Activated CD4-positive, alpha-beta T cell treated with anti-CD3 and anti-CD28 coated beads, Interleukin-2, amount 10 ng/mL, durations not matched to agents 7 days and 5 days (primary cell): ENCODE results near the gene CEACAM16. TPM values are rescaled to one million over a fixed set of nuclear protein-coding genes. Genes with fewer than 3 reads are reported as not detected.
"Not testable (repeated sequence)": the region's sequence is repeated elsewhere in the genome, so short reads cannot be mapped to it uniquely, and the experiment has no call there.

ENCODE experiments used
- CTCF ChIA-PET: fragments of 350-600 bp; sonication (Branson Sonifier 250); formaldehyde crosslinking; loops from one replicate; lab custom pipeline; 2021; ENCODE audit warnings: antibody characterized with exemption; lab: Charles Lee
- POLR2A ChIA-PET: fragments of 350-600 bp; sonication (Branson Sonifier 250); formaldehyde crosslinking; loops from one replicate; lab custom pipeline; 2021; ENCODE audit warnings: antibody characterized with exemption; lab: Charles Lee
- DNase-seq: peaks from one replicate; pipeline ENCODE4 v3.0.0-alpha.2; 2020
- H3K27ac Mint-ChIP-seq: one replicate; pipeline ENCODE4 v1.8.0; 2021; ENCODE audit warnings: mild to moderate bottlenecking, moderate library complexity, mixed read lengths
- H3K27me3 Mint-ChIP-seq: one replicate; pipeline ENCODE4 v1.8.0; 2021; ENCODE audit warnings: mixed read lengths
- H3K36me3 Mint-ChIP-seq: one replicate; pipeline ENCODE4 v1.8.0; 2021; ENCODE audit warnings: low read depth, mixed read lengths
- H3K4me1 Mint-ChIP-seq: one replicate; pipeline ENCODE4 v1.8.0; 2021; ENCODE audit warnings: mixed read lengths
- H3K4me3 Mint-ChIP-seq: one replicate; pipeline ENCODE4 v1.8.0; 2021; ENCODE audit warnings: mild to moderate bottlenecking, moderate library complexity, mixed read lengths
- H3K9me3 Mint-ChIP-seq: one replicate; pipeline ENCODE4 v1.8.0; 2021; ENCODE audit warnings: mixed read lengths
- total RNA-seq, 2 experiments: library from RNA; stranded (reverse); gene quantifications; one replicate each; pipeline ENCODE4 v1.2.3, GENCODE V29; 2021

CEACAM16 gene
- total RNA-seq, 2 experiments from 2014 or later = not detected

GRCh38 chr19:44664976-44665375, 34.0 kb upstream of the CEACAM16 start:
- Mint-ChIP-seq H3K4me3 (no peak overlapping the region), H3K36me3 (no peaks in the 10 kb centered on the region), H3K27ac (no peak overlapping the region), H3K27me3 (no peaks in the 10 kb centered on the region), H3K9me3 (no peaks in the 10 kb centered on the region), H3K4me1 (no peaks in the 10 kb centered on the region)
- no peak for DNase-seq
- CTCF ChIA-PET = no interaction called here
- POLR2A ChIA-PET = no interaction called here

- no peak overlapping the region for H3K4me3 Mint-ChIP-seq
- H3K36me3 Mint-ChIP-seq = no peaks in the 10 kb centered on the region
- POLR2A ChIA-PET = interaction anchor here (0.5 kb wide), 1 partner anchor 81 kb away, joined by 3 read pairs; no protein-coding TSS in a partner anchor
- no peaks in the 10 kb centered on the region for H3K27me3 Mint-ChIP-seq
- H3K27ac Mint-ChIP-seq = no peak overlapping the region
- no peaks in the 10 kb centered on the region for H3K4me1 Mint-ChIP-seq
- H3K9me3 Mint-ChIP-seq = no peaks in the 10 kb centered on the region
- no peak for DNase-seq
- CTCF ChIA-PET = no interaction called here
These were observed 31.9 kb upstream of the CEACAM16 start for GRCh38 chr19:44666852-44667556.

DNA sequence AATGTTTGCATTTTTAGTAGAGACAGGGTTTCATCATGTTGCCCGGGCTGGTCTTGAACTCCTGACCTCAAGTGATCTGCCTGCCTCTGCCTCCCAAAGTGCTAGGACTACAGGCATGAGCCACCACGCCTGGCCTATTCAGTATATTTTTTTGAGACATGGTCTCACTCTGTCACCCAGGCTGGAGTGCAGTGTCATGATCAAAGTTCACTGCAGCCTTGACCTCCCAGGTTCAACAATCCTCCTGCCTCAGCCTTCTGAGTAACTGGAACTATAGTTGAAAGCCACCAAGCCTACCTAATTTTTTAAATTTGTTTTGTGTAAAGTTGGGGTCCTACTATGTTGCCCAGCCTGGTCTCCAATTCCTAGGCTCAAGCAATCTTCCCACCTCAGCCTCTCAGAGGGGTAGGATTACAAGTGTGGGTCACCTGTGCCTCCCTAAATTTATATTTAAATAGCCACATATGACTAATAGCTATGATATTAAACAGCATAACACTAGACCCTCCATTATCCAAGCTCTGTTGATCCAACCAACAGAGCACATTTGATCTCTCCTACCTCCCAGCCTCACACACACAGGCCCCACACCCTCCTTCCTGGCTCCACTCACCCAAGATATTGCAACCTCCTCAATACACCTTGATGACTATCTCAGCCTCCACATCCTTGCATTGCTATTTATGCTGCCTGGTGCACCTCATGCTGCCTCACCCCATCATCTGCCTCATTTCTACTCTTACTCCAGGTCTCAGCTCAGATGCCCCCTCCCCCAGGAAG, 29.8 kb upstream of the CEACAM16 start:
- Mint-ChIP-seq H3K27me3 (no peaks in the 10 kb centered on the region), H3K36me3 (no peaks in the 10 kb centered on the region), H3K4me3 (no peak overlapping the region), H3K27ac (no peak overlapping the region), H3K9me3 (no peaks in the 10 kb centered on the region), H3K4me1 (no peaks in the 10 kb centered on the region)
- ChIA-PET POLR2A (no interaction called here), CTCF (no interaction called here)
- no peak for DNase-seq

- H3K4me1 Mint-ChIP-seq, H3K36me3 Mint-ChIP-seq, H3K9me3 Mint-ChIP-seq, DNase-seq, CTCF ChIA-PET, H3K27me3 Mint-ChIP-seq, H3K27ac Mint-ChIP-seq, H3K4me3 Mint-ChIP-seq, POLR2A ChIA-PET: not testable (repeated sequence)
These were observed 28.9 kb upstream of the CEACAM16 start for GRCh38 chr19:44670027-44670426.

- Mint-ChIP-seq H3K27ac (no peak within 1 kb of the TSS), H3K27me3 (no peaks in the 10 kb centered on the region), H3K36me3 (no peaks in the 10 kb centered on the region), H3K4me1 (no peaks in the 10 kb centered on the region), H3K9me3 (no peaks in the 10 kb centered on the region), H3K4me3 (no peak within 1 kb of the TSS)
- DNase-seq = no peak
- ChIA-PET POLR2A (no interaction called here), CTCF (no interaction called here)
These were observed 27.6 kb upstream of the CEACAM16 start, which contains the start of gene CEACAM19 for GRCh38 chr19:44671400-44671799. CEACAM19 (plus strand) TSS chr19:44671482; CDS start chr19:44671932, 450 bp downstream.

GRCh38 chr19:44672226-44672625, 26.7 kb upstream of the CEACAM16 start:
- no peak for DNase-seq

DNA sequence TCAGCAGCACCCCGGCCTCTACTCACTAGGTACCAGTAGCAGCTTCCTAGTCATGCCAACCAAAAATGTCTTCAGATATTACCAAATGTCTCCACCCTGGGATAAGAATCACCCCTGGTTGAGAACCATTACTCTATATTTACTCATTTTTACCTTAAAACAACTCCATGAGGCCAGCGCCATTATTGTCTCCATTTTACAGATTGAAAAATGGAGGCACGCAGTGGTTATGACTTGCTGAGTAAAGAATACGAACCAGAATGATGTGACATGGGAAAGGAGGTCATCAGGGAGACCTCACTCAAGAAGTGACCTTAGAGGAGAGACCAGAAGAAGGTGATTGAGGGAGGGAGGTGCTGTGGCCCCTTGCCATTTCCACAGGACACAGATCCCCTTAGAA, 25.4 kb upstream of the CEACAM16 start:
- ChIA-PET POLR2A (no interaction called here), CTCF (no interaction called here)

More at GRCh38 chr19:44672226-44672625, 26.7 kb upstream of the CEACAM16 start:
- ChIA-PET CTCF (no interaction called here), POLR2A (no interaction called here)
- no peaks in the 10 kb centered on the region for H3K27me3 Mint-ChIP-seq
- H3K36me3 Mint-ChIP-seq = no peaks in the 10 kb centered on the region
- H3K9me3 Mint-ChIP-seq = no peaks in the 10 kb centered on the region
- no peak overlapping the region for H3K4me3 Mint-ChIP-seq
- H3K4me1 Mint-ChIP-seq = no peaks in the 10 kb centered on the region
- H3K27ac Mint-ChIP-seq = no peak overlapping the region

DNA sequence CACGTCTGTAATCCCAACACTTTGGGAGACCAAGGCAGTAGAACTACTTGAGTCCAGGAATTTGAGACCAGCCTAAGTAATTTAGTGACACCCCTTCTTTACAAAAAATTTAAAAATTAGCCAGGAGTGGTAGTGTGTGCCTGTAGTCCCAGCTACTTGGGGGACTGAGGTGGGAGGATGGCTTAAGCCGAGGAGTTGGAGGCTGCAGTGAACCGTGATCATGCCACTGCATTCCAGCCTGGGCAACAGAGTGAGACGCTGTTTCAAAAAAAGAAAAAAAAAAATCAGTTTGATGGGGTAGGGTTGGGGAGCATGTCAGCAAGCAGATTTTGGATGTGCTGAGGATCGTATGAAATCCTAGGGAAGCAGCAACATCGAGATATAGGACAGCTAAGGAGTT, 23.4 kb upstream of the CEACAM16 start:
- Mint-ChIP-seq H3K27ac (no peak overlapping the region), H3K9me3 (no peaks in the 10 kb centered on the region), H3K36me3 (no peaks in the 10 kb centered on the region), H3K27me3 (no peaks in the 10 kb centered on the region), H3K4me3 (no peak overlapping the region), H3K4me1 (no peaks in the 10 kb centered on the region)
- DNase-seq = no peak
- ChIA-PET CTCF (interaction anchor here (0.6 to 1.5 kb wide), 5 partner anchors 11 to 569 kb away, joined by 3 to 4 read pairs (median 3); no protein-coding TSS in a partner anchor), POLR2A (interaction anchor here (0.6 kb wide), 1 partner anchor 195 kb away, joined by 3 read pairs; no protein-coding TSS in a partner anchor)

More for the DNA sequence above, 25.4 kb upstream of the CEACAM16 start:
- Mint-ChIP-seq H3K4me1 (no peaks in the 10 kb centered on the region), H3K36me3 (no peaks in the 10 kb centered on the region), H3K27ac (no peak overlapping the region), H3K27me3 (no peaks in the 10 kb centered on the region), H3K4me3 (no peak overlapping the region), H3K9me3 (no peaks in the 10 kb centered on the region)
- DNase-seq = no peak

- Mint-ChIP-seq H3K4me1 (no peaks in the 10 kb centered on the region), H3K36me3 (no peaks in the 10 kb centered on the region), H3K9me3 (no peaks in the 10 kb centered on the region), H3K27me3 (no peaks in the 10 kb centered on the region), H3K4me3 (no peak overlapping the region), H3K27ac (no peak overlapping the region)
- CTCF ChIA-PET = interaction anchor here (1.6 kb wide), 1 partner anchor 12 kb away, joined by 4 read pairs; no protein-coding TSS in a partner anchor
- POLR2A ChIA-PET = interaction anchor here (0.7 kb wide), 1 partner anchor 11 kb away, joined by 7 read pairs; no protein-coding TSS in a partner anchor
- no peak for DNase-seq
These were observed 21.7 kb upstream of the CEACAM16 start for GRCh38 chr19:44677019-44677811.

- Mint-ChIP-seq H3K36me3 (no peaks in the 10 kb centered on the region), H3K27me3 (no peaks in the 10 kb centered on the region), H3K4me1 (peaks cover 9% of the 10 kb centered on the region), H3K9me3 (no peaks in the 10 kb centered on the region), H3K27ac (no peak overlapping the region), H3K4me3 (no peak overlapping the region)
- ChIA-PET POLR2A (interaction anchor here (0.6 kb wide), 1 partner anchor 119 kb away, joined by 4 read pairs; no protein-coding TSS in a partner anchor), CTCF (interaction anchor here (0.5 to 1.3 kb wide), 2 partner anchors 9 to 71 kb away, joined by 3 to 5 read pairs; no protein-coding TSS in a partner anchor)
- DNase-seq = no peak
These were observed 18.4 kb upstream of the CEACAM16 start for GRCh38 chr19:44680536-44680935.

DNA sequence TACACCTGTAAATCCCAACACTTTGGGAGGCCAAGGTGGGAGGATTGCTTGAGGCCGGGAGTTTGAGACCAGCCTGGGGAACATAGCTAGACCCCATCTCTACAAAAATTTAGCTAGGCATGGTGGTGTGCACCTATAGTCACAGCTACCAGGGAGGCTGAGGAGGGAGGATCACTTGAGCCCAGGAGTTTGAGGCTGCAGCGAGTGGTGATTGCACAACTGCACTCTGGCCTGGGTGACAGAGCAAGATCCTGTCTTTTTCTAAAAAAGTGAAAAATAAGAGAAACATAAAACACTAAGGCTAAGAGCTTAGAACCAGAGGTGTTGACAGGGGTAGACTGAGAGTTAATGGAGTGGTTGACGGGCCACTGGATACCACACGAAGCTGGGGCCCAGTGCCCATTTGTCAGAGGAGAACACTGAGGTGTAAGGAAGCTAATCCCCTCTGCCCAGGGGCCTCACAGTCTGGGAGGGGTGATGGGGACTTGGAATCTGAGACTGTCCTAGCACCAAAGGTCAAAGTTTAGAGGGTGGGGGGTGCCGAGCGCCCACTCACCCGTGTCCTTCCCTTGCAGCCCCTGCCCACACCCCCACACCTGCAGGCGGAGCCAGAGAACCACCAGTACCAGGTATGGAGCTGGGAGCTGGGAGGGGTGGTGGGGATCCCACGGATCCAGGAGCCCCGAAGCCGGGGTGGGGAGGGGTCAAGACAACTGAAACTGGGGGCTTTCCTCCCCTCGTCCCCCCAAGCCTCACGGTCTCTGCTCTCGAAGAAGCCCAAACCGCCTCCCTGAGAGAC, 16.8 kb upstream of the CEACAM16 start:
- peaks cover 9% of the 10 kb centered on the region for H3K4me1 Mint-ChIP-seq
- ChIA-PET POLR2A (no interaction called here), CTCF (interaction anchor here (0.6 to 1.5 kb wide), 5 partner anchors 22 to 361 kb away, joined by 3 to 5 read pairs (median 4); no protein-coding TSS in a partner anchor)
- no peaks in the 10 kb centered on the region for H3K36me3 Mint-ChIP-seq
- H3K27me3 Mint-ChIP-seq = peaks cover 5% of the 10 kb centered on the region
- no peak for DNase-seq
- no peaks in the 10 kb centered on the region for H3K9me3 Mint-ChIP-seq
- H3K27ac Mint-ChIP-seq = no peak overlapping the region
- no peak overlapping the region for H3K4me3 Mint-ChIP-seq

- ChIA-PET POLR2A (no interaction called here), CTCF (interaction anchor here (0.6 to 1.5 kb wide), 2 partner anchors 101 to 361 kb away, joined by 4 to 5 read pairs; no protein-coding TSS in a partner anchor)
- no peak for DNase-seq
- H3K9me3 Mint-ChIP-seq = no peaks in the 10 kb centered on the region
- H3K4me1 Mint-ChIP-seq = peaks cover 9% of the 10 kb centered on the region
- H3K4me3 Mint-ChIP-seq = no peak overlapping the region
- H3K27ac Mint-ChIP-seq = no peak overlapping the region
- H3K36me3 Mint-ChIP-seq = no peaks in the 10 kb centered on the region
- H3K27me3 Mint-ChIP-seq = peaks cover 8% of the 10 kb centered on the region
These were observed 16.1 kb upstream of the CEACAM16 start for GRCh38 chr19:44682807-44683206.
